Head of caudate nucleus (tissue), 42 donors: ENCODE measurements around the gene ARGFX.
"Not testable (repeated sequence)": the region's sequence is repeated elsewhere in the genome, so short reads cannot be mapped to it uniquely, and the experiment has no call there.

Experiments
- DNase-seq, 42 donors: peaks; one replicate each; pipeline versions ENCODE4 v3.0.0 to v3.0.0-alpha.2; 2020 to 2021; ENCODE audit warnings: mixed read lengths in 7 of 42
- intact Hi-C: fragments of 100-400 bp; cut with DNase I; formaldehyde crosslinking; loops from one replicate; pipeline ENCODE4 v1.15.0; 2022

Gene ARGFX

GRCh38 chr3:121567649-121568048, at the start of gene ARGFX:
TSS of gene ARGFX (plus strand) at chr3:121567949. CDS start at chr3:121570714, 2,765 bp downstream.
- no peak for DNase-seq
- intact Hi-C loops: no loop called here

- no peak for DNase-seq
- intact Hi-C loops: no loop called here
These were observed 49.6 kb upstream of the ARGFX start for GRCh38 chr3:121517953-121518655.

- no peak for DNase-seq
- intact Hi-C loops: no loop called here
These were observed 47.2 kb upstream of the ARGFX start for GRCh38 chr3:121520510-121520909.

- DNase-seq: no peak
- intact Hi-C loops: no loop called here
These were observed 38.4 kb upstream of the ARGFX start for GRCh38 chr3:121529308-121529707.

GRCh38 chr3:121531269-121531668, 36.5 kb upstream of the ARGFX start:
- intact Hi-C loops: no loop called here
- no peak for DNase-seq

GRCh38 chr3:121542924-121543323, 24.8 kb upstream of the ARGFX start:
- intact Hi-C loops: no loop called here
- DNase-seq: no peak

GRCh38 chr3:121545049-121545573, 22.6 kb upstream of the ARGFX start:
- intact Hi-C loops: no loop called here
- DNase-seq: no peak

GRCh38 chr3:121545574-121546455, 21.9 kb upstream of the ARGFX start, which contains the start of gene POLQ:
TSS of gene POLQ (minus strand) at chr3:121545988. CDS start at chr3:121545877, 111 bp downstream.
- DNase-seq: peak; percentile 89 to 98 (median 95)
- intact Hi-C loops: no loop called here

- intact Hi-C loops: loop anchor here (10.0 kb wide), 1 partner anchor 702 kb away; no protein-coding TSS in a partner anchor
- DNase-seq: peak in 11 of 42 donors; percentile 4 to 51 (median 20)
These were observed 15.4 kb upstream of the ARGFX start for GRCh38 chr3:121552379-121552778.

- intact Hi-C loops: loop anchor here (10.0 kb wide), 1 partner anchor 702 kb away; no protein-coding TSS in a partner anchor
- no peak for DNase-seq
These were observed 15.0 kb upstream of the ARGFX start for GRCh38 chr3:121552797-121553196.

- intact Hi-C loops: loop anchor here (10.0 kb wide), 1 partner anchor 697 kb away; no protein-coding TSS in a partner anchor
- no peak for DNase-seq
These were observed 10.3 kb upstream of the ARGFX start for GRCh38 chr3:121557426-121557934.

GRCh38 chr3:121562148-121562547, 5.6 kb upstream of the ARGFX start:
- intact Hi-C loops: no loop called here

GRCh38 chr3:121566773-121567172, 976 bp upstream of the ARGFX start:
- intact Hi-C loops: no loop called here
- DNase-seq: no peak

More at GRCh38 chr3:121562148-121562547, 5.6 kb upstream of the ARGFX start:
- no peak for DNase-seq

- no peak for DNase-seq
- intact Hi-C loops: no loop called here
These were observed 6.7 kb downstream of the ARGFX start for GRCh38 chr3:121574449-121574848.

- intact Hi-C loops: no loop called here
- DNase-seq: no peak
These were observed 13.9 kb downstream of the ARGFX start for GRCh38 chr3:121581691-121582090.

- intact Hi-C loops: no loop called here
- no peak for DNase-seq
These were observed 16.7 kb downstream of the ARGFX start for GRCh38 chr3:121584418-121584817.

GRCh38 chr3:121592856-121593702, 25.3 kb downstream of the ARGFX start, which contains the start of gene FBXO40:
TSS of gene FBXO40 (plus strand) at chr3:121593379. CDS start at chr3:121620576, 27,197 bp downstream.
- peak in 1 of 42 donors; percentile 2 for DNase-seq
- intact Hi-C loops: no loop called here

GRCh38 chr3:121593806-121594205, 26.1 kb downstream of the ARGFX start:
- DNase-seq, intact Hi-C loops: not testable (repeated sequence)
